Fibroblast of lung (primary cell): ENCODE measurements around the gene MILR1.

Experiments
- CTCF ChIP-seq, 2 donors: IDR thresholded peaks in 1 of 2; conservative IDR thresholded peaks in 1 of 2; 1 replicate in 1 of 2; 2 replicates in 1 of 2; pipeline ENCODE4 v1.5.1; 2011 to 2012; ENCODE audit warnings: low read length in 2 of 2, control low read depth in 1 of 2, inconsistent platforms in 1 of 2, low read depth in 1 of 2, mild to moderate bottlenecking in 1 of 2
- EZH2 ChIP-seq: IDR thresholded peaks from 2 replicates; pipeline ENCODE4 v1.5.1; 2012; ENCODE audit warnings: low read length, control low read depth, mild to moderate bottlenecking; ENCODE audit errors: missing control alignments

- TF ChIP-seq CTCF (conservative IDR thresholded peaks at IDR 0.05 in 1 of 2, IDR thresholded peaks at IDR 0.05 in 1 of 2; ENCODE audit: low read depth in 1 of 2, low read length in 2 of 2) (no peak), EZH2 (no peak)
Measured at GRCh38 chr17:64459284-64459747, 10.4 kb downstream of the MILR1 start.
